Skeletal muscle tissue (tissue), 4 donors: ENCODE measurements around the gene HENMT1. TPM values are rescaled to one million over a fixed set of nuclear protein-coding genes. Genes with fewer than 3 reads are reported as not detected.
"Not testable (repeated sequence)": the region's sequence is repeated elsewhere in the genome, so short reads cannot be mapped to it uniquely, and the experiment has no call there.

Experiments used
- H3K27ac ChIP-seq: one replicate; pipeline ENCODE4 v1.7.0; 2013; ENCODE audit warnings: mild to moderate bottlenecking, low read depth, low read length, inconsistent platforms
- H3K27me3 ChIP-seq, 3 donors: one replicate each; pipeline ENCODE4 v1.7.0; 2013; ENCODE audit warnings: low read length in 3 of 3; ENCODE audit not compliant: control insufficient read depth in 3 of 3, insufficient read depth in 3 of 3
- H3K36me3 ChIP-seq, 3 donors: one replicate each; pipeline ENCODE4 v1.7.0; 2013; ENCODE audit warnings: low read length in 3 of 3; ENCODE audit not compliant: control insufficient read depth in 3 of 3, insufficient read depth in 3 of 3
- H3K4me1 ChIP-seq, 3 donors: one replicate each; pipeline ENCODE4 v1.7.0; 2013; ENCODE audit warnings: low read length in 3 of 3, mild to moderate bottlenecking in 3 of 3; ENCODE audit not compliant: control insufficient read depth in 3 of 3, insufficient read depth in 3 of 3
- H3K4me3 ChIP-seq, 3 donors: one replicate each; pipeline ENCODE4 v1.7.0; 2013; ENCODE audit warnings: low read length in 3 of 3
- H3K9ac ChIP-seq, 3 donors: one replicate each; pipeline ENCODE4 v1.7.0; 2013; ENCODE audit warnings: low read length in 3 of 3, mild to moderate bottlenecking in 3 of 3, moderate library complexity in 2 of 3, low read depth in 1 of 3
- H3K9me3 ChIP-seq, 3 donors: one replicate each; pipeline ENCODE4 v1.7.0; 2013; ENCODE audit warnings: low read length in 3 of 3; ENCODE audit not compliant: control insufficient read depth in 3 of 3
- total RNA-seq: library from RNA; depleted of rRNA; stranded (reverse); fragments of >200 nt; gene quantifications from one replicate; pipeline ENCODE4 v1.2.3, GENCODE V29; 2014
- donor health status: Osteomylitis.

Gene HENMT1
- total RNA-seq, 1 donor from 2014 or later, result 21.9 TPM

DNA sequence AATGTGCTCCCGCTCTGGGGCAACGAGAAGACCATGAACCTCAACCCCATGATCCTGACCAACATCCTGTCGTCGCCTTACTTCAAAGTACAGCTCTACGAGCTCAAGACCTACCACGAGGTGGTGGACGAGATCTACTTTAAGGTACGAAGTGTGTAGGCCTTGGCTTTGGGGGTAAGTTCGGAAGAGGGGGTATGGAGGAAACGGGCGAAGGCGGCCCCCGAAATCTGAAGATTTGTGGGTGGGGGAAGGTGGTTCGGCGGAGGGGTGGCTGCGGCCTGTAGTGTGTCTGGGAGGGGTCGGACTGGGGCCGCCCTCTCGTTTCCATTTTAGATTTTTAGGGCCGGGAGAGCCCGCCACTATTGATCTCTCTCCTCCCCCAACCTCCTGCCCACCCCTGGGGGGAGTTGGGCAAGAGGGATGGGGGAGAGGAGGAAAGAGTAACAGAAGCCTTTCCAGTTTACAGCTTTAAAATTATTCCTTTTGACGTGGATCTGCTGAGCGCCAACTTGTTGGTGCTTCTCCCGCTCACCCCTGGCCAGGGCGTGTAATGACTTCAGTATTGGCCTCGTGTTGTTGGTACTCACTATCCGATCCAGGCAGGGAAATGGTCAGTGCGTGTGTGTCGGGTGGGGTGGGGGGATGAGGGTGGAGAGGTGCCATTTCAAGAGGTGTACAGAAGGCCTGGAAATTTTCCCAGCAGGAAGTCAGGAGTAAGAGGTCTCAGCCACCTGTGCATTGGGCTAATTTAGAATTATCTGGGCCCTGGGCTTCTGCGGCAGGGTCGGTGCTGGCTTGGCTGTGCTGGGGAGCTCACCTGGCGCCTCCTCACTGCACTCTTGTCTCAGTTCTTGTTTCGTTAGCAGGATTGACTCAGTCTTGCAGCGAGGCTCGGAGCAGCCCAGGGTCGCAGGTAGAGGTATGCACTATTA lies 32.1 kb upstream of the HENMT1 start:
- Histone ChIP-seq H3K36me3 (peaks cover 11 to 20% (median 15%) of the 10 kb centered on the region in 3 donors), H3K4me3 (peak overlapping the region; percentile 75 to 96 (median 84)), H3K4me1 (peaks cover 5 to 33% (median 18%) of the 10 kb centered on the region in 3 donors), H3K9ac (peak overlapping the region; percentile 85 to 99 (median 92)), H3K27me3 (no peaks in the 10 kb centered on the region), H3K27ac (peak overlapping the region; percentile 93), H3K9me3 (no peaks in the 10 kb centered on the region)

DNA sequence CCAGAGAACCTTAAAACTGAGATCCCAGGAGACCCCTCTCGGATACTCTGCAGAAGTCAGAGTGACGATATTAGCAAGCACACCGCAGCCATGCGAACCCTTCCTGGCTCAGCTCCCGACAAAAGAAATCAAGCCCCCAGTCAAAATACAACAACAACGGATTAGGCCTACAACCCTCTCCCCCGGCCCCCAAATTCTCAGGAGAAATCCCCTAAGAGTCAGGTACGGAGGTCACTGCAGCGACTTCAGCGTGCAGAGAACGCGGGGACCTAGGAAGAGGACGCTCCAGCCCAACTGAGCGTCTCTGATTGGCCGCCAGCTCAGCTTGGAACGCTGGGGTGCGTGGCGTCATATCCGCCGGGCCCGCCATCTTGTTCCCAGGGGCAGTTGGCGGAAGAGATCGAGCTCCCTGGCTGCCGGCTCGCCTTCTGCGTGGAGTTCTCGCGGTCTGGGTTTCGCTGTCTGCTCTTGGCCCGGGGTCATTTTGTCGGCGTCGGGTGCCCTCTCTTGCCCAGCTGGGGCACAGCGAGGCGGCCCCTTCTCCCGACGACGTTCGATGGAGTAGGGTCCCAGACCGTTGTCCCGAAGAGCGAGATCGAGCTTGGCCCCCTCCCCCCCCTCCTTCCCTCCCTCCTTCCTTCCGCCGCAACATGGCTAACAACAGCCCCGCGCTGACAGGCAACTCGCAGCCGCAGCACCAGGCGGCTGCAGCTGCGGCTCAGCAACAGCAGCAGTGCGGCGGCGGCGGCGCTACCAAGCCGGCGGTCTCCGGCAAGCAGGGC lies 31.2 kb upstream of the HENMT1 start, which contains the start of gene PRPF38B:
PRPF38B (plus strand) TSS at position 369 of the 782 bp plus-strand sequence; CDS start at position 651, 282 bp downstream.
- H3K27me3 ChIP-seq, result no peaks in the 10 kb centered on the region
- H3K4me3 ChIP-seq, result peak within 1 kb of the TSS; percentile 75 to 96 (median 84)
- H3K4me1 ChIP-seq, result peaks cover 5 to 33% (median 18%) of the 10 kb centered on the region in 3 donors
- H3K27ac ChIP-seq, result peak within 1 kb of the TSS; percentile 93
- peak within 1 kb of the TSS; percentile 85 to 99 (median 92) for H3K9ac ChIP-seq
- no peaks in the 10 kb centered on the region for H3K9me3 ChIP-seq
- peaks cover 8 to 13% (median 11%) of the 10 kb centered on the region in 3 donors for H3K36me3 ChIP-seq

DNA sequence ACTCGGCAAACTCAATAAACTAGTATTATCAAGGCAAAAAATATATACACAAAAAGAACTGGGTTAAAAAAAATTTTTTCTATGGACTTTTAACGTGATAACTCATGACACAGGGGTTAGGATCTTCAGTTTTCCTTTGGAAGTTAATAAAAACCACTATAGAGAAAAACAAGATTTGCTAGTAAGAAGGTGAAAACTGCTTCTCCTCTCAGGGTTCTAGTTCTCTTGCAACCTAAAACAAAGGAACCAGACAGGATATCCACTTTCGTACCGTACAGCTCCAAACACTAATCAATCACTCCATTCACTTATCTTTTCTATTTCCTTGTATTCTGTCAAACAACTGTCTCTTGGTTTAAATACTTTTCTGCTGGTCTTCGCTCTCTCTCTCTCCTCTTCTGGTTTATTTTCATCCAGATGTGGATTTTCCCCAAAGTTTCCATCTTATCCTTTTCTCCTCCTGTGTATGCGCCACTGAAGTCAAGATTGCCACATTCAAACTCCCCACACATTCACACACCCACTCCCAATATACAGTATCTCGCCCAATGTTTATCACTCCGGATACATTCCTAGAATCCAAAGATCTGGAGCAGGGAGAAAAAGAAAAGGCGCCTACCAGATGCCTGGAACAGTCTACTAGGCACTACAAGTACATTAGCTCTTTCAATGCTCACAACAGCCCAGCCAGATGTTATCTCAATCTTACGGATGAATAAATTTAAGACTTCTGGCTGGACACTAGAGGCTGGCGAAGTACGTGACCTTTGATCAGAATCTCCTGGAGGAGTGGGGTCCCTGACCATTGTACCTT lies 30.4 kb upstream of the HENMT1 start:
- Histone ChIP-seq H3K9me3 (no peaks in the 10 kb centered on the region), H3K4me3 (peak overlapping the region; percentile 75 to 96 (median 84)), H3K36me3 (peaks cover 3 to 6% (median 5%) of the 10 kb centered on the region in 3 donors), H3K27me3 (no peaks in the 10 kb centered on the region), H3K27ac (peak overlapping the region; percentile 93), H3K4me1 (peaks cover 5 to 33% (median 18%) of the 10 kb centered on the region in 3 donors), H3K9ac (peak overlapping the region; percentile 85 to 99 (median 92))

DNA sequence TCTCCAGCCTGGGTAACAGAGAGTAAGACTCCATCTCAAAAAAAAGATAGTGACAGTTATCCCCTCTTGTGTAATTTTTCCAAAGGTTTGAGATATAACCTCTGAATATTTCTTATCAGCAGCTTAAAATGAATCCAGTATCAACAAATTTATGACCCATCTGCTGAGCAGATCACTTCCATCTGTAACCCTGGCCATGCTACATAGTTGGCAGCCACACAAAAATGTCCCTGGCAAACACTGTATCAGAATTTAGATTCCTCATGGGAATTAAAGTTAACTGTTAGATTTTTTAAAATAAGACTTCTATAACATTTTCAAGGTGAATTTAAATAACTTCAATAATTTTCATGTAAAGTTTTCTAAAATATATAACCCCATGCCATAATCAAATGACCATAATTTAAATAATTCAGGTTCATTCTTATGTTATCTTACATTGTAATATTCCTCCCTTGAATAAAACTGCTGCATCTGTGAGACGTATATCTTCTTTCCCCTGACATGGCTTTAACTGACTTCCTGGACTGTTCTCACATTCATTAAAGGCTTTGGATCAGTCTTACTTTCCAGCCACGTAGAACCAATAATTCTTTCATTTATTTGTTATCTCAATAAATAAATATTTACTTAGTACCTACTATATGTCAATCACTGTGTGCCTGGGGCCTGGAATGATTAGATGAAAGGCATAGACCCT lies 25.9 kb upstream of the HENMT1 start:
- no peak overlapping the region for H3K27ac ChIP-seq
- H3K4me3 ChIP-seq, result no peak overlapping the region
- no peaks in the 10 kb centered on the region for H3K27me3 ChIP-seq
- H3K9ac ChIP-seq, result no peak overlapping the region
- H3K4me1 ChIP-seq, result peaks cover 3 to 6% (median 5%) of the 10 kb centered on the region in 3 donors
- H3K36me3 ChIP-seq, result no peaks in the 10 kb centered on the region
- H3K9me3 ChIP-seq, result no peaks in the 10 kb centered on the region

DNA sequence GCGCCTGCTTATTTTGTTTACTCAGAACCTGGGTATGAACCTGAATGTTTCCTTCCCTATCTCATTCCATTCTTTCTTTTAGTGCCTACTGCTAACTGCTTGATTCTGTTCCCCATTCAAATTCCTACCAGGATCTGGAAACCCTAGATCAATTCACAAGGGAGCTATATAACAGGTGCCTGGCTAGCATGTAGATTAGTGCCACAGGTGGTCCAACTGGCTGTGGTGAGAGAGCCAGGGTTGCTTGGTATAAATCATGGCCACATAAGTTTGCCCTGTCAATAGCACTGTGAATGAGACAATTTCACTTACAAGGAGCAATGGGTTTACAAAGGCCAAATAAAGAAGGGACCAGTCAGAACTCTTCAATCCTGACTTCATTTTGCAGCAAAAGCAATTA lies 24.6 kb upstream of the HENMT1 start:
- Histone ChIP-seq H3K9me3 (no peaks in the 10 kb centered on the region), H3K27ac (no peak overlapping the region), H3K4me3 (no peak overlapping the region), H3K9ac (no peak overlapping the region), H3K4me1 (no peaks in the 10 kb centered on the region), H3K36me3 (no peaks in the 10 kb centered on the region), H3K27me3 (no peaks in the 10 kb centered on the region)

DNA sequence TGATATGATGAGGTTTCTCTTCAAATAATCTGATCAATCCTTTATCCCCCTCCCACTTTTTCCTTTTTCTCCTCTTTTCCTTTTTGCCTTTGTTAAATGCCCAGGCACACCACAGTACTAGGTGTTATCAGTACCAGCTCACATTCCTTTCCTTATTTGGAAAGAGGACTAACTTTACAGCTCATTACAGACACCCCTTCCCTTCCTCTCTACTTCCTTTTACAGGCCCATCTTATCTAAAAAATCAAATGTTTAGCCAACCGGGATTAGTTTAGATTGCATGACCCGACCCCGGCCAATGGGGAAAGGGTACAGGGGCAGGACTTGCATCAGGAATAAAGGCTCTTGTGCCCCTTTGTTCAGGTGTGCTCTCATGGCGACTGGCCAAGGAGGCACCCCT lies 20.8 kb upstream of the HENMT1 start:
- H3K4me3 ChIP-seq, H3K27ac ChIP-seq, H3K9ac ChIP-seq, H3K9me3 ChIP-seq, H3K4me1 ChIP-seq, H3K36me3 ChIP-seq, H3K27me3 ChIP-seq: not testable (repeated sequence)

DNA sequence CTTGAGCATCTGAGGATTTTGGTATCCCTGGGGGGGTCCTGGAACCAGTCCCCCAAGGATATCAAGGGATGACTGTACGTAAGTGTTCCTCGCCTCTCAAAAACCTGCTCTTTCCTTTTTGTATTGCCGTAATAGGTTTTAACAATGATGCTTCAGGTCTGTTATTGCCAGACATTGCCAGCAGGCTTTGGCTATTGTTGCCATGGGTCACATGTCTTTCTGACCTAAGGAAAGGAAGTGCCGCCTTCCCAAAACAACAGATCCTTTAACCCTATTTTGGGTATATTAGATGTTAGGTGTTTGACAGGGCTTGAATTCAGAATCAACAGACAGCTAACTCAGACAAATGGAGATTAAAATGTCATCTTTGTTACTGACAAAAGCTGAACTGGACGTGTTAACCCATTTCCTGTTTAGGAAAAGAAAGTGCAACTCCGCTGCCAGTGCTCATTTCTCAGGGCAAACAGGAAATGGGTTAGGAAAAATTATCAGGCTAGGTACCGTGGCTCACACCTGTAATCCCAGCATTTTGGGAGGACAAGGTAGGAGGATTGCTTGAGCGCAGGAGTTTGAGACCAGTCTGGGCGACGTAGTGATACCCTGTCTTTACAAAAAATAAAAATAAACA lies 18.8 kb upstream of the HENMT1 start:
- H3K27ac ChIP-seq, result no peak overlapping the region
- H3K4me1 ChIP-seq, result no peaks in the 10 kb centered on the region
- H3K9me3 ChIP-seq, result no peaks in the 10 kb centered on the region
- peak overlapping the region in 2 of 3 donors; percentile 35 to 52 for H3K4me3 ChIP-seq
- peaks cover 0 to 4% (median 3%) of the 10 kb centered on the region in 3 donors for H3K27me3 ChIP-seq
- no peak overlapping the region for H3K9ac ChIP-seq
- H3K36me3 ChIP-seq, result no peaks in the 10 kb centered on the region

DNA sequence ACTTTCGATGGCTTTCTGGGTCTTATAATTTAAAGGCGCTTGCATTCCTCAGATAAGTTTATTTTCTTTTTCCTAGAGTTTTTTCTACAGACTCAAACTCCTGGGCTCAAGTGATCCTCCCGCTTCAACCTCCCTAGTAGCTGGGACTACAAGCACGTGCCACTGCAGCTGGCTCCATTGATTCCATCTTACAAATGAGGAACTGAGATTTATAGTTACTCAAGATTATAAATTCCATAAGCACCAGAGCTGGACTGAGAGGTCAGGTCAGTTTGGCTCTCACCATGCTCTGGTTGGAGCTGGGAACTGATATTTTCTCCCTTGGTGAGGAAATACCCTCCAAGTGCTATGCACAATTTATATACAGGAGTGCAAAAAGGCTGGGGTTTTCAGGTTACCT lies 17.8 kb upstream of the HENMT1 start:
- Histone ChIP-seq H3K9ac (no peak overlapping the region), H3K4me3 (no peak overlapping the region), H3K27me3 (peaks cover 0 to 4% (median 3%) of the 10 kb centered on the region in 3 donors), H3K9me3 (no peaks in the 10 kb centered on the region), H3K27ac (no peak overlapping the region), H3K4me1 (no peaks in the 10 kb centered on the region), H3K36me3 (no peaks in the 10 kb centered on the region)
